GM13977 (cell line): ENCODE data around the gene CTSW.
"Not testable (repeated sequence)": the region's sequence is repeated elsewhere in the genome, so short reads cannot be mapped to it uniquely, and the experiment has no call there.

ENCODE experiments used
- DNase-seq: peaks from one replicate; pipeline ENCODE4 v3.0.0; 2012; ENCODE audit warnings: low spot score
- CTCF ChIP-seq: IDR thresholded peaks from 2 replicates; pipeline ENCODE4 v1.5.1; 2012; ENCODE audit warnings: mild to moderate bottlenecking, control low read depth; ENCODE audit not compliant: insufficient read depth; ENCODE audit errors: extremely low read depth, missing control alignments
- in situ Hi-C: fragments of 300-500 bp; cut with MboI; formaldehyde crosslinking; loops from one replicate; pipeline ENCODE4 v1.12.0; 2022; ENCODE audit warnings: low sequenced_read_pairs, low pct_unique_long_range_greater_than_20kb, mixed read lengths, inconsistent platforms; ENCODE audit not compliant: unreplicated experiment

The CTSW gene

DNA sequence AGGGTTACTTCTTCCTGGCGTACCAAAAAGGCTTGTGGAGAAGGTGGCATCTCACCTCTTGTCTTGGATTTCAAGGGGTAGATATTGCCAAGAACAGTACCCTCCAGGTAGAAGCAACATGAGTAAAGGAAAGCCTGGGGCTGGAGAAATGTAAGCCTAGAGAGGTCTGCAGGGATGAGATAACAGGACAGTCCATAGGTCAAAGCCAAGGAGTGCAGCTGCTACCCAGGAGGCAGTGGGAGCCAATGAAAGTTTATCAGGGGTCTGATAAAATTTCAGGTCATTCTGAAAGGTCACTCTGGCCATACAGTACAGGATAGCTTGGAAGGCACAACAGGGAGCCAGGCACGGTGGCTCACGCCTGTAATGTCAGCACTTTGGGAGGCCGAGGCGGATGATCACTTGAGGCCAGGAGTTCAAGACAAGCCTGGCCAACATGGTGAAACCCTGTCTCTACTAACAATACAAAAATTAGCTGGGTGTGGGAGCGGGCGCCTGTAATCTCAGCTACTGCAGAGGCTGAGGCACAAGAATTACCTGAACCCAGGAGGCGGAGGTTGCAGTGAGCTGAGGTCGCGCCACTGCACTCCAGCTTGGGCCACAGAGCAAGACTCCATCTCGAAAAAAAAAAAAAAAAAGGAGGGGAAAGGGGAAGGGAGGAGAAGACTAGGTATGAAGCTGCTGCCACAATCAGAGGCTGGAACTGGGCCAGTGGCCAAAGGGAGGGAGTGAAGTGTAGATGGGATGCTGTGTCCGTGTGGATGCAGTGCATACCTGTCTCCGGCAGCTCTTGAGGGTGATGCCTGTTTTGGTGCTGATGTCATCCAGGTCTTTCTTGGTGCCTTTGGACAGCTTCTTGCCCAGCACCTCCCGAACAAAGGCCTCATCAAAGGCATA, 7.4 kb downstream of the CTSW start:
- TF ChIP-seq CTCF: no peak
- in situ Hi-C loops: no loop called here
- no peak for DNase-seq

DNA sequence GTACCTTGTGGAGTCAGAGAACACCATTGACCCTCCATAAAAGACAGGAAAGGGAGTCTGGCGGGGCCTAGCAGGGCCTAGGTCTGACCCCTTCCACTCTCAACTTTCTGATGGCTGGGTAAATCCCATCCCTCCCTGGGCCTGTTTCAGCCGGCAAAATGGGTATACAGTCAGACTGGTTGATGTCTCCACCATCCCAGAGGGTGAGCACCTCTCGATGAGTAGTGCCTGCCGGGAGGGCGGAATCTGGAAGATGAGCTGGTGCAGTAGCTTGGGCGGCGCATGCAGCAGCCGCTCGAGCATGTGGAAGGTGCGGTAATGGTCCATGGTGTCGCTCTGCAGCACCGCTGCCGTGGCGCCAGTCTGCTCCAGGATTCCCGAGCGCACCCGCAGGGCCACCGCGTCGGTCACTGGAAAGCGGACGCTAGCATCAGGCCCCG, 8.1 kb downstream of the CTSW start:
- in situ Hi-C loops: no loop called here
- DNase-seq: no peak
- no peak for TF ChIP-seq CTCF

- TF ChIP-seq CTCF: peak; percentile 77
- DNase-seq: peak; percentile 97
- in situ Hi-C loops: no loop called here
These were observed 8.7 kb downstream of the CTSW start, which contains the start of gene FIBP for GRCh38 chr11:65888163-65888814. TSS of gene FIBP (minus strand) at chr11:65888471. CDS start at chr11:65888418, 53 bp downstream.

DNA sequence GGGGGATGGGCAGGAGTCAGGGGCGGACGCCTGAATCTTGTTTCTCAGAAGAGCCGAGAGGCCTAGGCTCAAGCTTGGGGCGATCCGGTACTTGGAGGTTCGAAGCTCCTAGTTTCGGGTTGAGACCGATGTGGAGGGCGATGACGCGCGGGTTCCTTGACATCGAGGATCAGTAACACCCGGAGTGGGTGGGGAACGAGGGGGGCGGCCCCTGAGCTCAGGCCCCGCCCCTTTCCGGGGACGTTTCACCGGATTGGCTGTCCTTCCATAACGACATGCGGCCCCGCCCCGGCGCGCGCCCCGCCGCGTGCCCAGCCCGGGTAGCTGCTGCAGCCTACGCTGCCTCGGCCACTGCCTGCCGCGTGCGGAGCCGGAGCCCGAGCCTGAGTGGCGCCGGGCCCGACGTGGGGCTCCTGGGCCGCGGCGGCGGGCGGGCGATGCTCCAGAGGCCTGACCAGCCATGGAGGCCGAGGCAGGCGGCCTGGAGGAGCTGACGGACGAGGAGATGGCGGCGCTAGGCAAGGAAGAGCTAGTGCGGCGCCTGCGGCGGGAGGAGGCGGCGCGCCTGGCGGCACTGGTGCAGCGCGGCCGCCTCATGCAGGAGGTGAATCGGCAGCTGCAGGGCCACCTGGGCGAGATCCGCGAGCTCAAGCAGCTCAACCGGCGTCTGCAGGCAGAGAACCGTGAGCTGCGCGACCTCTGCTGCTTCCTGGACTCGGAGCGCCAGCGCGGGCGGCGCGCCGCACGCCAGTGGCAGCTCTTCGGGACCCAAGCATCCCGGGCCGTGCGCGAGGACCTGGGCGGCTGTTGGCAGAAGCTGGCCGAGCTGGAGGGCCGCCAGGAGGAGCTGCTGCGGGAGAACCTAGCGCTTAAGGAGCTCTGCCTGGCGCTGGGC, 10.9 kb downstream of the CTSW start, which contains the start of gene CCDC85B:
Gene CCDC85B, plus strand, starts transcription at position 350 of the 895 bp plus-strand sequence. Its CDS starts 111 bp downstream, at position 461.
- TF ChIP-seq CTCF: no peak
- peak; percentile 98 for DNase-seq
- in situ Hi-C loops: no loop called here

DNA sequence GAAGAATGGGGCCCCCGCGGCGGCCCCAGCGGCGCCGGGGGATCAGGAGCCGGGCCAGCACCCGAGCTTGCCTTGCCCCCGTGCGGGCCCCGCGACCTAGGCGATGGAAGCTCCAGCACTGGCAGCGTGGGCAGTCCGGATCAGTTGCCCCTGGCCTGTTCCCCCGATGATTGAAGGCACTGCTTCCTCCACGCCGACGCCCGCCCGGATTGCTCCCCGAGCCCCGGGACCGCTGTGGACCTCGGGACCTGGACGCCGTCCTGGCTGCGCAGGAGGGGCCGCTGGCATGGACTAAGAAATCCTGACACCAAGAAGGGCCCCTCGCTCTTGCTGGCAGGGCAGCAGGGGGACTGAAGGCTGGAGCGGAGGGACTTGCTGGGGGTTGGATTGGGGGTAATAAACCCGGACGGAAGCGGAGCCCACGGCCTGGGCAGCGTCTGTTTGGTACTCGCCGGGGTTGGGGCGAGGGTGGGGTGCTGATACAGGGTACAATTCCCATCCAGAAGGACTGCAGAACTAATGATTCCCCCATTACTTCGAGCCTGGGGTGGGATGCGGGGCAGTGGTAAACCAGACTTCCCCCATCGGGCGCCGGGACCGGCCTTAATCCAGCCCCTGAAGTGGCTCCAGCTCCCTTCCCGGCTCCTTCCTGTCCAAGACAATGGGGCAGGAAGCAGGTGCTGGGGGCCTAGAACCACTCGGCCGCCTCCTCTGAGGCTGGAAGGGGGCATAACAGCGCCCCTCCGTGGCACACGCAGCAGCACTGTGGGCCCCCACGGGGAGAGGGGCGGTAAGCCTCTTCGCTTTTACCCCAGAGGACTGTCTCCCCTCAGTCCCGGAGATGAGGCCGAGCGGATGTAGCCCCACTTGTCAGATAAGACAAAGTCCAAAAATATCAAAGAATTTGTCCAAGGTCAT, 11.8 kb downstream of the CTSW start:
- in situ Hi-C loops: no loop called here
- TF ChIP-seq CTCF: peak; percentile 72
- peak; percentile 58 for DNase-seq

GRCh38 chr11:65892137-65892540, 12.5 kb downstream of the CTSW start:
- in situ Hi-C loops, DNase-seq: not testable (repeated sequence)
